NCI-H345 (cell line): Measurements from ENCODE around the gene DYNLRB2.

Experiments used
- DNase-seq: peaks from one replicate; lab custom pipeline; 2025; lab: John Stamatoyannopoulos, UW

The DYNLRB2 gene

DNA sequence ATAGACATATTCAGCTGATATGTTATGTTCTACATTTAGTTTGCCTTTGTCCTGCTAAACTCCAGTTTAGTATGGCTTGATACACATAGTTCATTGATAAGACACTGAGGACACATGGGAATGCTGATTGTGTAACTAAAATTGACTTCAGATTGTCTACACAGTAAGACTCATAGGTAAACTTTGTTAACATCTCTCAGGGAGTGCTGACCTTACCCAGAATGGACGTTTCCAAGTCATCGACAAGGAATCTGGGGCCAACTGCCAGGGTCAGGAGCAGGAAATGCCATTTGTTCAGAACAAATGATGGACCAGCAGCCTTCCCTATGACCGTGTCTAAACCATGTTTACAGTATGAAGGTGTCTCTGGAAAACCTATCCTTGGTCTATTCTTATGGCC, 58.7 kb downstream of the DYNLRB2 start:
- DNase-seq = no peak
